ENCODE results near the gene TACC3. TPM values are rescaled to one million over a fixed set of nuclear protein-coding genes. Genes with fewer than 3 reads are reported as not detected.

TACC3 gene
- total and polyA plus RNA-seq, 2 donors (not counting 1 experiment from before 2014, with no cell fraction given), result 7.3 to 10.2 TPM

GRCh38 chr4:1675136-1675801 is 46.1 kb upstream of the TACC3 start:
- no peak for TF ChIP-seq EZH2 (IDR thresholded peaks at IDR 0.05; ENCODE audit: low read length, missing control alignments)
- TF ChIP-seq, protein P1, sequence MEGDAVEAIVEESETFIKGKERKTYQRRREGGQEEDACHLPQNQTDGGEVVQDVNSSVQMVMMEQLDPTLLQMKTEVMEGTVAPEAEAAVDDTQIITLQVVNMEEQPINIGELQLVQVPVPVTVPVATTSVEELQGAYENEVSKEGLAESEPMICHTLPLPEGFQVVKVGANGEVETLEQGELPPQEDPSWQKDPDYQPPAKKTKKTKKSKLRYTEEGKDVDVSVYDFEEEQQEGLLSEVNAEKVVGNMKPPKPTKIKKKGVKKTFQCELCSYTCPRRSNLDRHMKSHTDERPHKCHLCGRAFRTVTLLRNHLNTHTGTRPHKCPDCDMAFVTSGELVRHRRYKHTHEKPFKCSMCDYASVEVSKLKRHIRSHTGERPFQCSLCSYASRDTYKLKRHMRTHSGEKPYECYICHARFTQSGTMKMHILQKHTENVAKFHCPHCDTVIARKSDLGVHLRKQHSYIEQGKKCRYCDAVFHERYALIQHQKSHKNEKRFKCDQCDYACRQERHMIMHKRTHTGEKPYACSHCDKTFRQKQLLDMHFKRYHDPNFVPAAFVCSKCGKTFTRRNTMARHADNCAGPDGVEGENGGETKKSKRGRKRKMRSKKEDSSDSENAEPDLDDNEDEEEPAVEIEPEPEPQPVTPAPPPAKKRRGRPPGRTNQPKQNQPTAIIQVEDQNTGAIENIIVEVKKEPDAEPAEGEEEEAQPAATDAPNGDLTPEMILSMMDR (conservative IDR thresholded peaks at IDR 0.05 in 1 of 2, IDR thresholded peaks at IDR 0.05 in 1 of 2; ENCODE audit: low read depth in 1 of 2, low read length in 2 of 2), result no peak
- Histone ChIP-seq H2AFZ (ENCODE audit: low read length) (no peak overlapping the region), H3K9me3 (ENCODE audit: control insufficient read depth, insufficient read depth, low read depth, low read length) (no peaks in the 10 kb centered on the region), H3K4me2 (ENCODE audit: extremely low read depth, insufficient read depth, low read length) (no peak overlapping the region), H3K4me1 (ENCODE audit: control insufficient read depth, extremely low read depth, insufficient read depth, low read length) (no peaks in the 10 kb centered on the region), H4K20me1 (ENCODE audit: control insufficient read depth, extremely low read depth, insufficient read depth, low read length) (no peaks in the 10 kb centered on the region), H3K4me3 (replicated peaks in 1 of 4; ENCODE audit: control extremely low read depth in 1 of 4, insufficient read depth in 1 of 4, low read depth in 3 of 4, low read length in 4 of 4) (no peak overlapping the region), H3K27ac (ENCODE audit: insufficient read depth, low read length) (no peak overlapping the region), H3K36me3 (ENCODE audit: control insufficient read depth, insufficient read depth, low read length) (no peaks in the 10 kb centered on the region), H3K9ac (ENCODE audit: insufficient read depth, low read length) (no peak overlapping the region), H3K79me2 (ENCODE audit: control insufficient read depth, insufficient read depth, low read length) (no peaks in the 10 kb centered on the region), H3K27me3 (ENCODE audit: control insufficient read depth, insufficient read depth, low read length) (no peaks in the 10 kb centered on the region)
- no peak for DNase-seq (ENCODE audit: low read depth in 2 of 2)

DNA sequence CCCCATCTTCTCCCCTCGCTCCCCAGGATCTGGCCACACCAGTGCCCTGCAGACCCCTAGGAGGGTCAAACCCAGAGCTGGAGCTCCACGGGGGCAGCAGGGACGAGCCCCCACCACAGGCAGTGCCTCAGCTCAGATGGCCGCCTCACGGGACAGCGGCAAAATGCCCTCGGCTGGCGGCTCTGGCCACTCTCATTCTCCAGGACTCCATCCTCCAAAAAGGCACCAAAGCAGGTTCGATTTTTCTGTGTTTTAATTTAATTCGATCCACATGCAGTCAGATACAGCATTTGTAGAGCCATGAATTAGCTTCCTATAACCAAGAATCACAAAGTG is 45.6 kb upstream of the TACC3 start:
- no peaks in the 10 kb centered on the region for H3K79me2 ChIP-seq (ENCODE audit: control insufficient read depth, insufficient read depth, low read length)
- no peak for DNase-seq (ENCODE audit: low read depth in 2 of 2)
- H3K36me3 ChIP-seq (ENCODE audit: control insufficient read depth, insufficient read depth, low read length), result no peaks in the 10 kb centered on the region
- no peaks in the 10 kb centered on the region for H3K27me3 ChIP-seq (ENCODE audit: control insufficient read depth, insufficient read depth, low read length)
- H3K4me1 ChIP-seq (ENCODE audit: control insufficient read depth, extremely low read depth, insufficient read depth, low read length), result no peaks in the 10 kb centered on the region
- TF ChIP-seq, protein P1 (conservative IDR thresholded peaks at IDR 0.05 in 1 of 2, IDR thresholded peaks at IDR 0.05 in 1 of 2; ENCODE audit: low read depth in 1 of 2, low read length in 2 of 2), result no peak
- no peak for TF ChIP-seq EZH2 (IDR thresholded peaks at IDR 0.05; ENCODE audit: low read length, missing control alignments)
- H2AFZ ChIP-seq (ENCODE audit: low read length), result no peak overlapping the region
- H3K27ac ChIP-seq (ENCODE audit: insufficient read depth, low read length), result no peak overlapping the region
- H3K9ac ChIP-seq (ENCODE audit: insufficient read depth, low read length), result no peak overlapping the region
- H3K9me3 ChIP-seq (ENCODE audit: control insufficient read depth, insufficient read depth, low read depth, low read length), result no peaks in the 10 kb centered on the region
- H4K20me1 ChIP-seq (ENCODE audit: control insufficient read depth, extremely low read depth, insufficient read depth, low read length), result no peaks in the 10 kb centered on the region
- H3K4me2 ChIP-seq (ENCODE audit: extremely low read depth, insufficient read depth, low read length), result no peak overlapping the region
- no peak overlapping the region for H3K4me3 ChIP-seq (replicated peaks in 1 of 4; ENCODE audit: control extremely low read depth in 1 of 4, insufficient read depth in 1 of 4, low read depth in 3 of 4, low read length in 4 of 4)

GRCh38 chr4:1676605-1677525 is 44.5 kb upstream of the TACC3 start:
- H3K9me3 ChIP-seq (ENCODE audit: control insufficient read depth, insufficient read depth, low read depth, low read length), result no peaks in the 10 kb centered on the region
- no peak overlapping the region for H3K9ac ChIP-seq (ENCODE audit: insufficient read depth, low read length)
- H3K4me1 ChIP-seq (ENCODE audit: control insufficient read depth, extremely low read depth, insufficient read depth, low read length), result no peaks in the 10 kb centered on the region
- H3K4me2 ChIP-seq (ENCODE audit: extremely low read depth, insufficient read depth, low read length), result no peak overlapping the region
- no peaks in the 10 kb centered on the region for H4K20me1 ChIP-seq (ENCODE audit: control insufficient read depth, extremely low read depth, insufficient read depth, low read length)
- TF ChIP-seq, protein P1 (conservative IDR thresholded peaks at IDR 0.05 in 1 of 2, IDR thresholded peaks at IDR 0.05 in 1 of 2; ENCODE audit: low read depth in 1 of 2, low read length in 2 of 2), result no peak
- TF ChIP-seq EZH2 (IDR thresholded peaks at IDR 0.05; ENCODE audit: low read length, missing control alignments), result no peak
- H3K79me2 ChIP-seq (ENCODE audit: control insufficient read depth, insufficient read depth, low read length), result no peaks in the 10 kb centered on the region
- H2AFZ ChIP-seq (ENCODE audit: low read length), result no peak overlapping the region
- H3K27ac ChIP-seq (ENCODE audit: insufficient read depth, low read length), result no peak overlapping the region
- DNase-seq (ENCODE audit: low read depth in 2 of 2), result no peak
- no peak overlapping the region for H3K4me3 ChIP-seq (replicated peaks in 1 of 4; ENCODE audit: control extremely low read depth in 1 of 4, insufficient read depth in 1 of 4, low read depth in 3 of 4, low read length in 4 of 4)
- no peaks in the 10 kb centered on the region for H3K27me3 ChIP-seq (ENCODE audit: control insufficient read depth, insufficient read depth, low read length)
- no peaks in the 10 kb centered on the region for H3K36me3 ChIP-seq (ENCODE audit: control insufficient read depth, insufficient read depth, low read length)

Data from fibroblast of lung (primary cell).